GM18526 (cell line): Measurements from ENCODE around the gene ATRN.

ENCODE experiments used
- POLR2A ChIP-seq: IDR thresholded peaks from 3 replicates; pipeline ENCODE4 v1.6.1; 2011; ENCODE audit not compliant: insufficient read length; ENCODE audit errors: extremely low read depth

ATRN gene

DNA sequence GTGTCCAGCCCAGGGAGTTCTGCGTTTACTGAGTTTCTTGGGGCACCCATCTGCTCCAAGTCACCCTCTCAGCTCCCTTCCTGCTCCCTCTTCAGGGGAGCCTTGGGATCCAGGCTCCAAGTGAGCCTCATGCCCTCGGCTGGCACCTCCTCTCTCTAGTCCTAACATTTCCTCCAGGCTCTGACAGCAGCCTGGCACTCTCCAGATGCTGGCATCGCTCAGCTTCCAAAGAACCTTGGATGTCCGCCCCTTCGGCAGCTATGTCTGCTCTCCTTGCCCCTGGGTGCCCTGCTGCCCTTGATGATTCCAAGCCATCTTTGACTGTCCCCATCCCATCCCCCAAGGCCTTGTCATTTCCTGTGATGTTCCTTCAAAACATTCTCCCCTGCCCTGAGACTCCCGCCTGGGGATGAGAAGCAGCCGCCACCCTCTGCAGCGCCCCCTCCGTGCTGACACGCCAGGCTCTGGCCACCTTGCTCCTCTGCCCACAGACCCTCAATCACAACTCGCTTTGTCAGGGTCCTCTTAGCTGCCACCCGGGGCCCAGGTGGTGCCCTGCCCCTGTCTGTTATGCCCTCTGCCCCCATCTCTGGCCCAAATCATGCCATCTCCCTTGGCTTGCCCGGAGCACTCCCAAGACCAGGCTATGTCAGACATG is 199.0 kb downstream of the ATRN start:
- TF ChIP-seq POLR2A, result no peak

DNA sequence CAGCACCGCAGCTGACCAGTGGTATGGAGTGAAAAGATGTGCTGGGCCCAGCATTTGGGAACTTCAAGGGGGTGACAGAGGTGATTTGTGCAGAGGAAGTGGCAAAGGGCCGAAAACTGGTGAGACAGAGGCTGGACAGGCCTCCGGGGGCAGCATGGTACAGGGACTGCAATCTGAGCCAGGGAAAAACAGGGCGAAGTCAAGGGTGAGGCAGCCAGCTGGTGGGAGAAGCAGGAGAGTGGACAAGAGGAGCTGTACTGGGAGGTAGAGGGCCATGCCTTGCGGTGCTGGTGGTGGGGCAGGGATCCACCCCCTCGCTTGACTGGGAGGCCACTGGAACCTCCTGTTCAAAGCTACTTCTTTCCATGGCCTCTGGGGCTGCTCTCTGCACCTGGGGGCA is 199.7 kb downstream of the ATRN start:
- no peak for TF ChIP-seq POLR2A

DNA sequence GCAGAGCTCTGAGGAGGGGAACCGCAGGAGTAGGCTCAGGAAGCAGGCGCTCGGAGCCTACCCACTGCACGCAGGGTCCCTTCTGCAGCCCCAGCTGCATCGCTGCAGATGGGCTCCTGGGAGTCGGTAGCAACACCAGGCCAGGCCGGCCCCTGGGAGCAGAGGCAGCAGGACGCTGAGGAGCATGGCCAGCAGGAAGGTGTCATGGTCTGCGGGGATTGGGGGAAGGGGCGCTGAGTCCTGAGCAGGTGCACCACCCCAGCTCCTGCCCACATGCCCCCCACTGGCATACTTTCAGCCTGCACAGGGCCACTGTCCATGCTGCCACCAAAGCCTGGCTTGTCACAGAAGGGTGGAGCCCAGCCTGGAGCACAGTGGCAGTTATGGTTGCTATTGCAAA is 200.1 kb downstream of the ATRN start:
- TF ChIP-seq POLR2A, result no peak

DNA sequence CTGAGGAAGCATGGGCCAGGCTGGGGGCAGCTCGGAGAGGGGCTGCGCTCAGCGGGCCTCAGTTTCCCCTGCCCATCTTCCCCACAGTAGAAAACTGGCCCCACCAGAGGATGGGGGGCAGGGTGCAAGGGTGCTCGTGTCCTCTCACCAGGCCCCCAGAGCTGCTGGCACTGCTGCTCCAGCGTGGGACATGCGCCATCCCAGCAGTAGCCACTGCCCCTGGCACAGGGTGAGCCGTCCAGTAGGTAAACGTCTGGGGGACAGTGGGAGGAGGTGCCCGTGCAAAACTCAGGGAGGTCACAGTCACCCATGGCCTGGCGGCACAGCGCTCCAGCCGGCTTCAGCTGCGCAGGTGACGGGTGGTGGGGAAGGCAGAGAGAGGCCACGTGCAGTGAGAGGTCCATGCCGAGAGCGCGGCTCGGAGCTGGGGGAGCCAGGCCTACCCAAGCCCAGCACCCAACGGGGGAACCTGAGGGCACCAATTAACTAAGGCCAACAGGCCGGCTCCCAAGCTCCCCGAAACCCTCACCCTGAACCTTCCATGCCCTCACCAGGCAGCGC is 201.2 kb downstream of the ATRN start:
- no peak for TF ChIP-seq POLR2A

DNA sequence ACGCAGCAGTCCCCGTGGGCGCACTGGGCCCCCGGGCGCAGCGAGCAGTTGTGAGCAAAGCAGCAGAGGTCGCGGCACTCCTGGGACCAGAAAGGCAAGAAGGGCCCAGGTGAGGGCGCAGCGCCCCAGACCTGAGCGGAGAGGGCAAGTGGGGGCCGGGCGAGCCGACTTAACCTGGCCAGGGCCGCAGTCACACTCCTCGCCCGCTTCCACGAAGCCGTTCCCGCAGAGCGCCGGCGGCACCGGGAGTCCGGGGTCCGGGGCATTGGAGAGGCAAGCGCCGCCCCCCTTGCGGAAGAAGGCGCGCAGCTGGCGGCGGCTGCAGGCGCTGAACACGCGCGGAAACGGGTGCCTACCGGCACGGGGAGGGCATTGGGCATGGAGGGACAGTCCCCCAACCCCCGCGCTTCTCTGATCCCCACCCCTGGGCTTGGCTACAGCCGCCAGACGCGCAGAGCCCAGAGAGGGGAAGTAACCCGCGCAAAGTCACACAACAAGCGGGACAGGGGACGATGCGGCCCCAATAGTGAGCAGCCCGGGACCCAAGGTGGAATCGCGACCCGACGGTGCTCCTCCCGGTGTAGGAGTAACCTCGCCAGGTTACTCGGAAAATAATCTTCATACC is 201.8 kb downstream of the ATRN start:
- TF ChIP-seq POLR2A, result no peak

DNA sequence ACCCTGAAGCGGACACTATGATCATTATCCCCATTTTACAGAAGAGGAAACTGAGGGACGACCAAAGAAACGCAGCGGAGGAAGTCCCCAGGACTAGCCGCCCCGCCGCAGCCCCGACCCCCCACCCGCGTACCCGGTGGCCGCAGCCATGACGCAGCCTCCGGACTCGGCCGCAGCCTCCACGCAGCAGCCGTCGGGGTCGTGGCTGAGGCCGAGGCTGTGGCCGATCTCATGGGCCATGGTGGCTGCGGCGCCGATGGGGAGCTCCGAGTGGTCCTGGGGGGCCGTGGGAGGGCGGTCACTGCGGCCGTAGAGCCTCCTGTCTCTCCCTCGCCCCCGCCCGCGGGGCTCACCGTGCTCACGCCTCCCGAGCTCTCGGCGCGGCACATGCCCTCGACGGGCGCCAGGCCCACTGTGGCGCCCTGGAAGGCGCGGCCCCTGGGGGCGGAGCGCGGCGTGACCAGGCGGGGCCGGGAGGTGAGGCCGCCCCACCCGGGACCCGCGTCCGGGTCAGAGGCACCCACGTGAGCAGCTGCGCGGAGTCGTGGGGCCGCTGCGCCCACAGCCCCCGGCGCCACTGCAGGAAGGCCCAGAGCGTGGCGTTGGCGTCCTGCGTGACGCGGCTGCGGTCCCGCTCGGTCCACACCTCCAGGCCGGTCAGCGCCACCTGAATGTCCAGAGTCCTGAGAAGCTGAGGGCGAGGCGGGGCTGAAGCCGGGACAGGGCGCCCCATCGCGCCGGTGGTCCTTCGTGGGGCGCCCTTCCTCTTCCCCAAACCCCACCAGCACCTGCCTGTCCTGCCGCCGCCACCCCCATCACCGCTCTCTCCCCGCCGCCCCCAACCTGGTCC is 202.6 kb downstream of the ATRN start:
- no peak for TF ChIP-seq POLR2A

DNA sequence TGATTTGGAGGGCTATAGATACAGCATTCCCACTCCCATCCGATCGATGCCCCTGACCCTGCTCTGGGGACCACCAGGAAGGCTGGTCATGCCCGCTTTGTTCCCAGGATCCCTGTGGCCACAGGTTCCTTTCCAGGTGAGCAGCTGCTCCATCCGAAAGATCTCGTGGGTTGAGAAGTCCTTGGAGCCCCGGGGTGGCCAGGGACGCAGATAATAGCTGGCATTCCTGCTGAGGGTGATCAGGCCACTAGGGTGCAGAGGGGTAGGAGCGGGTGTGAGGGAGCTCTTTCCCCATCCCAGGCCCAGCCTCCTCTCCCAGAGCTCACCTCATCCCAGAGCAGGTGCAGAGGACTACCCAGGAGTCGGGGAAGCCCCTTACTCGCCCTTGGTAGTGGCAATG is 203.6 kb downstream of the ATRN start:
- no peak for TF ChIP-seq POLR2A

DNA sequence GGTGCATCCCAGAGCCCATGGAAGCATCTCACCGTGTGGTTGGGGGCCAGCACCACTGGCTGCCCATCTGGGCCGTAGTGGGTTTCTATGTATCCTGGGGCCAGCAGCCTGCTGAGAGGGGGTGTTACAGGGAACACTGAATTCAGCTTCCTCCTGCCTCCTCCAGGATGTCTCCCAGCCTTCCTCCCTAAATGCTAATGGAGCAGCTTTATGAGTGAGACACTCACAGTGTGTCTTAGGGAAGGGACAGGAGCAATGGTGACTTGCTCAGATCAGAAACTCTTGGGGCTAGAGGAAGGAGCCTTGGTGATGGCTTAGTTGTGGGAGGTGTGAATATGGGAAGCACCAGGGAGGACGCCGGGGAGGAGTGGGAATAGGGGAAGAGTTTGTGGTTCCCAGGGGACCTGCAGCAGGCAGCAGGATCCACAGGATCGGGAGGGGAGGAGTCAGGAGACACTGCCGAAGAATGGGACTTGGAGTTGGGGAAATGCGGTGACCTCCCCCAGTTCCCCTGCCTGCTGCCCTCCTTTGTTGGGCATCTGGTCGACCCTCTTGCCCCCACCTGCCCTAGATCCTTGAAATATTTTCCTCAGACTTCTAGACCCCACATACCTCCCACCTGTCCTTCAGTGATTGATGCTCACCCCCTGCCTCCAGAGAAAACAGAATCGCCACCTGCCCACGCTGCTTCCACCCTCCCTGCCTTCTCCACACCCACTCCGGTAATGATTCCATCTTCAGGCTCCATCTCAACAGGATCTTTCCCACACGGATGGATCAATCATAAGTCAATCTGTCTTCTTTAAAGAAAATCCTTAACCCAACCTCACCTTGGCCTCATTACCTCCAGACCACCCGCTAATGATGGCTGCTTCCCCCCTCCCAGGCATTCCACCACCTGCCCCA is 204.4 kb downstream of the ATRN start:
- TF ChIP-seq POLR2A, result no peak

DNA sequence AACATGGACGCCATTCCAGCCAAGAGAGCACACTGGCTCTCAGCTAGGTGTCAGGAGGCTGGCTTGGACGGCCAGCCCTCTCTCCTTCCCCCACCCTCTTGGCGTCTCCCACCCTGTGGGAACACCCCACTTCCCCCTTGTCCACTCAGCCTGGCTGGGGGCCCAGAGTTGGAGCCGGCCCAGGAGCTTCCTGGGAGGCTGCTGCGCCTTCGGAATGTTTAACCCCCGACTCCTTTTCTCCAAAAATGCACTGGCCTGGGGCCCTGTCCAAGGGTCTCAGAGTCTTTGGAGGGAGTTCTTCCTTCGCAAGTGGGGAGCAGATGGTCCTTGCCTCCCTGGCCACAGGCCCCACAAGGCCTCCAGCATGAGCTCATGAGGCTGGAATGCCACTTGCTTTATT is 206.9 kb downstream of the ATRN start:
- TF ChIP-seq POLR2A, result no peak

DNA sequence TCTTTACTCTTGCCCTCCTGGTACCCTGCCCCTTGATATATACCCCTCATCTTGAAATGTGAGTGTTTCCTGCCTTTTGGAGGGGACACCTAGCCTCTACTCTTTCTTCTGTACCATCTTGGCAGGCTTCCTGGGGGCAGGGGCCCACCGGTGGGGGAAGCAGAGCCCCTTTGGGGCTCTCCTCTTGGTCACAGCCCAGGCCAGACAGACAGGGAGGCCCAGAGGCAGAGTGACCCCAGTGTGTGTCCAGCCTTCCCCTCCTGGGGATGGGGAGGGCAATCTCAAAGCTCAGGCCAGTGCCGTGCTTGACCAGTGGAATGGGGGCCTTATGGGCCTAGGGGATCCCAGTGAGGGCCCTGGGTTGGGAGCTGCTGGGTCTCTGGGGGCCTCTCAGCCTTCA is 207.4 kb downstream of the ATRN start:
- no peak for TF ChIP-seq POLR2A

DNA sequence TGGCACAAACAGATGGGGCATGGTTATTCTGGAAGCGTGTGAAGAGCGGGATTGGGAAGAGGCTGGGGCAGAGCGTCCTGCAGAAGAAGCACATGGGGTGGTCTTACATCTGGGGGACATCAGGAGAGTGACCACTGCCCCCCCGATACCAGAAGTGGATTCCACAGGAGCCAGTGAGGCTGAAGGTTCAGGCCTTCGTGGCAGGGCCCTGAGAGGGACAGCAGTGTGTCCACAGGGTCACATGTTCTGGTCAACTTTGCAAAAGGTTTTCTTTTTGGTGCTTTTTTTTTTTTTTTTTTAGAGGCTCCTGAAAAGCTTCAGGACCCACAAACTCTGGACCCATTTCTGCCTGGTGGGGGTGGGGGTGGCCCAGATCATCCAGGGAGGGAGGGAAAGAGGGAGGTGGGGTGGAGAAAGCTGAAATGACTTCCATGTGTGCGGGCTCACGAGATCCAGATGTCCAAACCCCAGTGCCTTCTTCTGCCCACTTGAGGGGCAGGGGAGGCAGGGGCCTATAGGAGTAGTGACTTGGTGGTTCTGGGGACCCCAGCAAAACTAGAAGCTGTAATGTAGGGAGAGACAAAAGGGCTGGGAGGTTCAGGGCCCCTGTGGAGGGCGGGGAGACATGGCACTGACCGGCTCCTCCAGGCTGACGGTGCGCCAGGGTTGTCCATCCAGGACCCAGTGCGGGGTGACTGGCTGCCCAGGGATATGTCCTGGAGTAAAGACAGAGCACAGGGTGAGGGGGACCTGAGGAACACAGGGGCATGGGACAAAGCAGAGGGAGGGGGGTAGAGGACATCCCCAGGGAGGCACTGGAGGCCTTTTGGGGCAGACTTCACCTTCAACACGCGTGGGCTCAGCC is 208.3 kb downstream of the ATRN start:
- no peak for TF ChIP-seq POLR2A

DNA sequence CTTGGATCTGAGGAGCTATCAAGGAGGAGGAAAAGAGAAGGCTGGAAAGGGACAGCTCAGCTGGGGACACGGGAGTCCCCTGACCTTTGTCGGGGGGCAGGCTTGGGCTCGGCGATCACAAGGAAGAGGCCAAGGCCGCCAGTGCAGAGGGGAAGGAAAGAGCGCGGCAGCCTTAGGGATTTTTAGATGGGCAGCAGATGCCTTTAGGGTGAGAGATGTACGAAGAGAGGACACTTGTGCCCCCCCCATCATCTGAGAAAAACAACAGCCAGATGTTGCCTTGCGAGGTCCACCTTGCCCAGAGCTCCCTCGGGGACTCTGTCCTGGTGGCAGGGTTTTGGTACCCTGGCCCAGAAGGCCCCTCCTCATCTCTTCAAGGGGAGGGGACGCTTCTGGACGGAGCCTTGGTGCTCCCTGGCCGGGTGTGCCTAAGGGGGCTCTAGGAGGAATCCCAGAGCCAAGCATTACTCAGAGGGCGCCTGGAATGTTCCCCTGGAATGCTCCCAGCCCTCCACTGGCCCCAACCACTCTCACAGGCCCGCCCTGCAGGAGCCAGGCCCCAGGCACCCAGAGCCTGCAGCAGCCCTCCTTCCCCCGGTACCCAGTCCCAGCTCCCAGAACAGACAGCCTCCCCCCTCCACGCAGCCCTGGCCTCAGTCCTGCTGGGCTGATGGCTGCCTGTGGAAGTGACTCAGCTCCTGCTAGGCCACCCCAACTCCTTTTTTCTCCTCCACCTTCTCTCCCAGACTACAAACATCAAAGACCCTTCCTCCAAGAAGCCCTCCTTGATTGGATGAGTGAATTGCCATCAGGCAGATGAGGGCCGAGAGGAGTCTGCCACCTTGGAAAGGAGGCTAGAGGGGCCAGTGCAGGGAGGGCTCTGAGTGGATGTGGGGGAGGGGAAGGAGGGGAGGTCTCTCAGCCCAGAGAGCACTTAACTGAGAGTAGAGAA is 209.2 kb downstream of the ATRN start:
- no peak for TF ChIP-seq POLR2A
